Bronchial epithelial cell (primary cell): ENCODE measurements around the gene HARBI1. TPM values are rescaled to one million over a fixed set of nuclear protein-coding genes. Genes with fewer than 3 reads are reported as not detected.

Source experiments
- DNase-seq: peaks from one replicate; pipeline ENCODE4 v3.0.0-alpha.2; 2010; ENCODE audit warnings: low read depth
- FAIRE-seq: peaks from 2 replicates; lab custom pipeline; 2011; peaks lifted over from hg19 to GRCh38; lab: Jason Lieb, UNC
- H3K27me3 ChIP-seq: 2 replicates; pipeline ENCODE4 v1.5.1; 2011; ENCODE audit warnings: low read length; ENCODE audit not compliant: control insufficient read depth, insufficient read depth
- H3K36me3 ChIP-seq: 2 replicates; pipeline ENCODE4 v1.5.1; 2011; ENCODE audit warnings: low read length; ENCODE audit not compliant: control insufficient read depth, insufficient read depth
- H3K4me3 ChIP-seq: 2 replicates; pipeline ENCODE4 v1.5.1; 2011; ENCODE audit warnings: mild to moderate bottlenecking, low read depth, low read length, control low read depth
- total RNA-seq: library from RNA; depleted of rRNA; stranded (reverse); fragments of >200 nt; gene quantifications from 2 replicates; pipeline ENCODE4 v1.2.1, GENCODE V29; 2014
- TF ChIP-seq, protein P1 (sequence below): IDR thresholded peaks from 2 replicates; pipeline ENCODE4 v1.5.1; 2011; ENCODE audit warnings: mild to moderate bottlenecking, moderate library complexity, low read length, control low read depth, inconsistent platforms; ENCODE audit not compliant: insufficient read depth, severe bottlenecking

HARBI1 gene
- total RNA-seq, 1 donor from 2014 or later = 8.4 TPM

DNA sequence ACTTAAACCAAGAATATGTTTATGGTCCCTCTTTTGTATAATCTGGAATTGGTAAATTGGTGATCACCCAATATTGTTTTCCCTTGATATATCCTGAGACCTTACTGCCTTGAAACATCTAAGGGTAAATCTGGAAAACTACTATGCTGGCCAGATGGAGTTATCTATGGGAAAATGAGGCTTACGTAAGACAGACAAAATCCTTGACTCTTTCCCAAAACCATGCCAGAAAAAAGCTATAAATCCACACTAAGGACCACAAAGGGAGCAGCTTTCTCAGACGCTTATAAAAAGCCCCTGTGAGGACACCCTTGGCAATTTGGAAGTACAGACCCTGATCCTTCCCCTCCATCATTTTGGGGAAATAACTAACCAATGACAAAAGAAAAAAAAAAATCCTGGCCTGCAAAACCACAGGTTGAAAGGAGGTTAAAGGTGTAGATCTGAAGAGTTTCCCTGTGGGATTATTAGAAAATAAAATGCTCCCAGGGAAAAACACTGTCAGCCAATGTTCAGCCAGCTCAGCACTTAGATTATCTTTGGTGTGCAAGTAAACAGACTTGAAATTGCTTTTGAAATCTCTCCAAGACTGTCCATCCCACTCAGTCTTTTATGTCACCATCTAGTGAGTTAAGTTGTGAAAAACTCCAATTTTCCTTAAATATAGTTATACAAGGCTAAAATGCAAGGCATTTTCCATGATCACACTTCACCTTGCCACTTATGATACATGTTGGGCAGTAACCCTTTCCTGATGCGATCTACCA, 16.6 kb downstream of the HARBI1 start:
- Histone ChIP-seq H3K4me3 (no peak overlapping the region), H3K36me3 (peaks cover 2% of the 10 kb centered on the region), H3K27me3 (no peaks in the 10 kb centered on the region)
- DNase-seq (no peak), FAIRE-seq (no peak)
- TF ChIP-seq, protein P1, sequence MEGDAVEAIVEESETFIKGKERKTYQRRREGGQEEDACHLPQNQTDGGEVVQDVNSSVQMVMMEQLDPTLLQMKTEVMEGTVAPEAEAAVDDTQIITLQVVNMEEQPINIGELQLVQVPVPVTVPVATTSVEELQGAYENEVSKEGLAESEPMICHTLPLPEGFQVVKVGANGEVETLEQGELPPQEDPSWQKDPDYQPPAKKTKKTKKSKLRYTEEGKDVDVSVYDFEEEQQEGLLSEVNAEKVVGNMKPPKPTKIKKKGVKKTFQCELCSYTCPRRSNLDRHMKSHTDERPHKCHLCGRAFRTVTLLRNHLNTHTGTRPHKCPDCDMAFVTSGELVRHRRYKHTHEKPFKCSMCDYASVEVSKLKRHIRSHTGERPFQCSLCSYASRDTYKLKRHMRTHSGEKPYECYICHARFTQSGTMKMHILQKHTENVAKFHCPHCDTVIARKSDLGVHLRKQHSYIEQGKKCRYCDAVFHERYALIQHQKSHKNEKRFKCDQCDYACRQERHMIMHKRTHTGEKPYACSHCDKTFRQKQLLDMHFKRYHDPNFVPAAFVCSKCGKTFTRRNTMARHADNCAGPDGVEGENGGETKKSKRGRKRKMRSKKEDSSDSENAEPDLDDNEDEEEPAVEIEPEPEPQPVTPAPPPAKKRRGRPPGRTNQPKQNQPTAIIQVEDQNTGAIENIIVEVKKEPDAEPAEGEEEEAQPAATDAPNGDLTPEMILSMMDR = no peak

DNA sequence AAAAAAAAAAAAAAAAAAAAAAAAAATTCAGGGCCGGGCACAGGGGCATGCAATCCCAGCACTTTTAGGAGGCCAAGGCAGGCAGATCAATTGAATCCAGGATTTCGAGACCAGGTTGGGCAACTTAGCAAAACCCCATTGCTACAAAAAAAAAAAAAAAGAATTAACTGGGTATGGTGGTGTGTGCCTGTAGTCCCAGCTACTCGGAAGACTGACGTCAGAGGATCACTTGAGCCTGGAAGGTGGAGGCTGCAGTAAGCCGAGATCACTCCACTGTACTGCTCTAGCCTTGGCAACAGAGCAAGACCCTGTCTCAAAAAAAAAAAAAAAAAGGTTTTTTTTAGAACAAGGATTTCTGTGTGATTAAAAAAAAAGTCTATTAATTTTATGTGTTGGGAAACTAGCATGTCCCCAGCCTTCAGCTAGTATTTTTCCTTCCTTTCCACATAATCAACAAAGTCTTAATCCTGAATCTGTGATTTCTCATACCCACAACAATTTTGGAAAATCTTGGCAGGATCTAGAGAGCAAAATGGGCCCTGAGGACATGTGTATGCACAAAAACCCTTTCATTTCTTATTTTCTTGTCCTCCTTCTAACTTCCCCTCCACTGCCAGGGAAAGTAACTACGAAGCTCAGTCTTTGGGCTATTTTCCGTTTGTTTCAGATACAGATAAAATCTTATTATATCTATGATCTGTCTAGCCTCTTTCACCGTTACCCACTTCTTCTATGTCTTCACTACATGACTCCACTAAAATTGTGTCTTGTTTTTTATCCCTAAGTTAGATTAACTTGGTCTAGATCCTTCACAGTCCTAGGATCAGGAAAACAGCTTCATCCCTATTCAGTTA, 17.5 kb downstream of the HARBI1 start:
- peaks cover 2% of the 10 kb centered on the region for H3K36me3 ChIP-seq
- no peaks in the 10 kb centered on the region for H3K27me3 ChIP-seq
- no peak overlapping the region for H3K4me3 ChIP-seq
- DNase-seq (no peak), FAIRE-seq (no peak)
- TF ChIP-seq, protein P1 = no peak

DNA sequence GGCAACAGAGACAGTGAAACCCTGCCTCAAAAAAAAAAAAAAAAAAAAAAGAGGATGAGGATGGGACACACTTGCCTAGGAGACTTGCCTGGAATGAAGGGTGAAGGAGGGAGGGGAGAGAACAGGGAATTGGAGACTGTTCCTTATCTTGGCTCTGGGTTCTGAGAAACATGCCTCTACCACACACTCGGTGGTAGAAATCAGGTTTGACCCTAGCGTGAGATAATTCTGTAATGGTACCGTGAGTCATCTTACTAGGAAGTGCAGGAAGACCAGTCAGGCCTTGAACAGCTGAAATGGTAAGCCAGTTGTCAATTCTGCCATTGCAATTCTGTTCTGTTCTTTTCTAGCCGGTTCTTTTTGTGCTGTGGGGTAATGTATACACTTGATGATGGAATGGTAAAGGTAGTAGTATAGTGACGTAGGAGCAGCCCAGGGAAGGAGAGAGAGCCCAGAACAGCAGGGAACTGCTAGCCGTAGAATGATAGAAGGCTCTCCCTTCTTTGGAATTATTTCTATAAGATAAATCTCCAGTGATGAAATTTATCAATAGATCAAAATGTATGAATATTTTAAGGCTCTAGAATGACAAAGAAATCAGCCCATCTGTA, 19.3 kb downstream of the HARBI1 start:
- peak; percentile 64 for DNase-seq
- no peak for FAIRE-seq
- Histone ChIP-seq H3K4me3 (no peak overlapping the region), H3K27me3 (no peaks in the 10 kb centered on the region), H3K36me3 (no peaks in the 10 kb centered on the region)
- TF ChIP-seq, protein P1 = no peak

DNA sequence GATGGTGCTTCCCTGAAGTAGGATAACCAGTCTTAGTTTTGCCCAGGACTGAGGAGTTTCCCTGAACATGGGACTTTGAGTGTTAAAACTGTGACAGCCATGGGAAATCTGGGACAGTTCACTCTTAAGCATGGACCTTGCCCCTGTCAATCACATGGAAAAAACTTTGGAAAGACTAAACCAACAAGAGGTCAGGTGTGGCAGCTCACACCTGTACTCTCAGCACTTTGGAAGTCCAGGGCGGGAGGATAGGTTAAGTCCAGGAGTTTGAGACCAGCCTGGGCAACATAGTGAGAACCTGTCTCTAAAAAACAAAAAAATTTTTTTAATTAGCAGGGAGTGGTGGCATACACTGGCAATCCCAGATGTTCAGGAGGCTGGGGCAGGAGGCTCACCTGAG, 19.9 kb downstream of the HARBI1 start:
- DNase-seq = no peak
- Histone ChIP-seq H3K36me3 (no peaks in the 10 kb centered on the region), H3K27me3 (no peaks in the 10 kb centered on the region), H3K4me3 (no peak overlapping the region)
- no peak for FAIRE-seq
- TF ChIP-seq, protein P1 = no peak

- TF ChIP-seq, protein P1 = no peak
- DNase-seq (no peak), FAIRE-seq (no peak)
- Histone ChIP-seq H3K36me3 (no peaks in the 10 kb centered on the region), H3K27me3 (no peaks in the 10 kb centered on the region), H3K4me3 (no peak overlapping the region)
Measured at GRCh38 chr11:46594785-46595184, 22.2 kb downstream of the HARBI1 start.
